ENCODE results near the gene SF3B6. TPM values are rescaled to one million over a fixed set of nuclear protein-coding genes. Genes with fewer than 3 reads are reported as not detected.

SF3B6 gene
- total RNA-seq, 4 donors from 2014 or later: 72.1 to 101 (median 85.6) TPM

- Histone ChIP-seq H3K9me3 (no peaks in the 10 kb centered on the region), H3K4me1 (peaks cover 27% of the 10 kb centered on the region), H3K36me3 (peaks cover 22% of the 10 kb centered on the region), H3K27me3 (no peaks in the 10 kb centered on the region), H3K27ac (peak overlapping the region; percentile 87), H3K4me3 (peak overlapping the region; percentile 61)
- TF ChIP-seq POLR2A (IDR thresholded peaks at IDR 0.05) (no peak), CTCF (IDR thresholded peaks at IDR 0.05) (no peak)
- WGBS: 73% methylated on average over 3 of the region's 8 CpGs
- no peak for DNase-seq (ENCODE audit: low spot score in 2 of 2)
Observed at GRCh38 chr2:24082787-24083566, 6.9 kb upstream of the SF3B6 start.

- WGBS: 61% methylated on average over 2 of the region's 2 CpGs
- H3K4me3 ChIP-seq: no peak overlapping the region
- H3K4me1 ChIP-seq: peaks cover 38% of the 10 kb centered on the region
- DNase-seq (ENCODE audit: low spot score in 2 of 2): no peak
- peaks cover 22% of the 10 kb centered on the region for H3K36me3 ChIP-seq
- H3K27me3 ChIP-seq: no peaks in the 10 kb centered on the region
- no peaks in the 10 kb centered on the region for H3K9me3 ChIP-seq
- no peak overlapping the region for H3K27ac ChIP-seq
- no peak for TF ChIP-seq POLR2A (IDR thresholded peaks at IDR 0.05)
- no peak for TF ChIP-seq EP300 (IDR thresholded peaks at IDR 0.05)
- no peak for TF ChIP-seq POLR2AphosphoS5 (IDR thresholded peaks at IDR 0.05)
- TF ChIP-seq CTCF (IDR thresholded peaks at IDR 0.05): no peak
Observed at GRCh38 chr2:24080701-24081100, 4.6 kb upstream of the SF3B6 start.

- TF ChIP-seq POLR2A (IDR thresholded peaks at IDR 0.05): no peak
- TF ChIP-seq CTCF (IDR thresholded peaks at IDR 0.05): no peak
- no peak for TF ChIP-seq POLR2AphosphoS5 (IDR thresholded peaks at IDR 0.05)
- no peak for TF ChIP-seq EP300 (IDR thresholded peaks at IDR 0.05)
- Histone ChIP-seq H3K36me3 (peaks cover 33% of the 10 kb centered on the region), H3K27me3 (no peaks in the 10 kb centered on the region), H3K4me1 (peaks cover 30% of the 10 kb centered on the region), H3K27ac (peak overlapping the region; percentile 96), H3K9me3 (no peaks in the 10 kb centered on the region), H3K4me3 (peak overlapping the region; percentile 80)
- DNase-seq (ENCODE audit: low spot score in 2 of 2): no peak
- WGBS: 52% methylated on average over 2 of the region's 2 CpGs
Observed at GRCh38 chr2:24077879-24078278, 1.8 kb upstream of the SF3B6 start.

- peak overlapping the region; percentile 80 for H3K4me3 ChIP-seq
- WGBS: 8% methylated on average over 8 of the region's 9 CpGs
- DNase-seq (ENCODE audit: low spot score in 2 of 2): no peak
- no peaks in the 10 kb centered on the region for H3K27me3 ChIP-seq
- peak overlapping the region; percentile 96 for H3K27ac ChIP-seq
- H3K36me3 ChIP-seq: peaks cover 36% of the 10 kb centered on the region
- peaks cover 27% of the 10 kb centered on the region for H3K4me1 ChIP-seq
- TF ChIP-seq POLR2A (IDR thresholded peaks at IDR 0.05): no peak
- TF ChIP-seq CTCF (IDR thresholded peaks at IDR 0.05): no peak
- TF ChIP-seq EP300 (IDR thresholded peaks at IDR 0.05): no peak
- TF ChIP-seq POLR2AphosphoS5 (IDR thresholded peaks at IDR 0.05): no peak
- H3K9me3 ChIP-seq: no peaks in the 10 kb centered on the region
Observed at GRCh38 chr2:24077535-24077877, 1.4 kb upstream of the SF3B6 start.

- Histone ChIP-seq H3K27me3 (no peaks in the 10 kb centered on the region), H3K4me3 (peak overlapping the region; percentile 80), H3K27ac (peak overlapping the region; percentile 96), H3K9me3 (no peaks in the 10 kb centered on the region), H3K4me1 (peaks cover 27% of the 10 kb centered on the region), H3K36me3 (peaks cover 37% of the 10 kb centered on the region)
- WGBS: under 1% methylated on average over 37 of the region's 41 CpGs
- TF ChIP-seq POLR2AphosphoS5 (IDR thresholded peaks at IDR 0.05) (no peak), POLR2A (IDR thresholded peaks at IDR 0.05) (no peak), CTCF (IDR thresholded peaks at IDR 0.05) (no peak), EP300 (IDR thresholded peaks at IDR 0.05) (no peak)
- DNase-seq (ENCODE audit: low spot score in 2 of 2): peak in 1 of 2 donors; percentile 79
Observed at GRCh38 chr2:24076849-24077534, 866 bp upstream of the SF3B6 start.

All from suprapubic skin (tissue), 4 donors.